BLaER1 (cell line): Measurements from ENCODE around the gene HLF.
"Not testable (repeated sequence)": the region's sequence is repeated elsewhere in the genome, so short reads cannot be mapped to it uniquely, and the experiment has no call there.

Experiments
- H3K27ac ChIP-seq: shearing (Covaris generic); formaldehyde crosslinking; 2 replicates; pipeline ENCODE4 v1.8.1; 2022
- H3K27me3 ChIP-seq: shearing (Covaris generic); formaldehyde crosslinking; 2 replicates; pipeline ENCODE4 v1.8.1; 2022
- H3K36me3 ChIP-seq: shearing (Covaris generic); formaldehyde crosslinking; 2 replicates; pipeline ENCODE4 v1.8.1; 2022
- H3K4me1 ChIP-seq: shearing (Covaris generic); formaldehyde crosslinking; 2 replicates; pipeline ENCODE4 v1.8.1; 2022
- H3K4me2 ChIP-seq: shearing (Covaris generic); formaldehyde crosslinking; 2 replicates; pipeline ENCODE4 v1.8.1; 2022
- H3K4me3 ChIP-seq: shearing (Covaris generic); formaldehyde crosslinking; 2 replicates; pipeline ENCODE4 v1.8.1; 2022
- H3K9ac ChIP-seq: shearing (Covaris generic); formaldehyde crosslinking; 2 replicates; pipeline ENCODE4 v1.8.1; 2022
- H3K9me3 ChIP-seq: shearing (Covaris generic); formaldehyde crosslinking; 2 replicates; pipeline ENCODE4 v1.8.1; 2022
- H4K20me1 ChIP-seq: shearing (Covaris generic); formaldehyde crosslinking; 2 replicates; pipeline ENCODE4 v1.8.1; 2022
- Cebpa-rat ChIP-seq: shearing (Covaris generic); IDR thresholded peaks from 2 replicates; pipeline ENCODE4 v1.8.1; 2022

Gene HLF

DNA sequence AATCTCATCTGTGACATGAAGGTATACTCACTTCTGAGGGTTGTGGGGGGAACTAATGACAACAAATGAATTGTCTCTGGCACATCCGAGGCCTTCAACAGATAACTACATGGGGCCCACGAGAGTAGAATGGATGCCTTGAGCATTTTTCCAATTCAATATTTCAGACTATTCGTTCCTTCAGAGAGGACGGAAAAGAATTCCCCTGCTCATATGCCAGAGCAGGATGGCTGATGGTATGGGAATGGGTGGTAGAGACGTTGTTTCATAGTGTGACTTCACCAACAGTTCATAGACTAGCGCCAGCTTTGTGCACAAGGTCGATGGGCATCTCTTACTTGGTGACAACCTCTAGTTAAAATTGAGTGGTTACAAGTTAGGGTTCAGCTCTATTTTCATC, 61.3 kb downstream of the HLF start:
- Histone ChIP-seq H3K4me3 (no peak overlapping the region), H3K27ac (no peak overlapping the region), H3K9ac (no peak overlapping the region), H4K20me1 (no peaks in the 10 kb centered on the region), H3K4me2 (no peak overlapping the region), H3K27me3 (no peaks in the 10 kb centered on the region), H3K9me3 (peaks cover 6% of the 10 kb centered on the region), H3K4me1 (no peaks in the 10 kb centered on the region), H3K36me3 (no peaks in the 10 kb centered on the region)
- no peak for TF ChIP-seq Cebpa-rat

DNA sequence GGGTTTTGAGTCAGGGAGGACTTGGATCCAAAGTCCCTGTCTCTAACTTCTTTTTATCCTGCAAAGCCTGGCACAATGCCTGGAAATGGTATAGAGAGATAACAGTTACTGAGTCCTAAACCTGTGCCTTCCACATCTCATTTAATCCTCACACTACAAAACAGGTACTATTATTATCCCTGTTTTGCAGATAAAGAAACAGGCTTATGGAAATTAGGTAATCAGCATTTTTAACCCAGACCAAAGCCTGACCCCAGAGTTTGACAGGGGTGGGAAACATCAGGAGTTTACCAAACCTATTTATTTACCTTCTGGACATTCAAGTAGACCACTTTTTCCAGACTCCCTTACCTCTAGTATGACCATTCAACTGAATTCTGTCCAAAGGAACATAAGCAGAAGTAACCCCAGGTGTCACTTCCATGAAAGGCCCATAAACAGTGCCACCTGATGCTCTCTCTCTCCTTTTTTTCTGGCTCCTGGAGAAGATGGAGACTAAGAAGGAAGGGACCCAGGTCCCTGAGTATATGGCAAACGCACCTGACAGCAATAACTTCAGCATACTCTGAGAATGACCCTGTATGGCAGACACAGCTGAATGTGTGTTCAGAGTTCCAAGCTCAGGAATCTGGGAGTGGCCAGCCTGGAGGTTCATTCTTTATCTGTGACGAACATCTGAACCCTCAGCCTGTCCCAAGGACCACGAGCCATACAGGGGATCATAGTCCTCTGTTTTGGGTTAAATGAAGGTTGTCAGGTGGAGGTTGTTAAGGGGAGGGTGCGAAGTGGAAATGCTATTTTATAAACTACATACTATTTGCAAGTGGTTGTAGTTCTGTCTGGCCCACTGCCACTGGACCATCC, 62.7 kb downstream of the HLF start:
- H3K27me3 ChIP-seq = no peaks in the 10 kb centered on the region
- no peak overlapping the region for H3K9ac ChIP-seq
- TF ChIP-seq Cebpa-rat = no peak
- H3K4me1 ChIP-seq = no peaks in the 10 kb centered on the region
- H3K4me2 ChIP-seq = no peak overlapping the region
- H3K36me3 ChIP-seq = no peaks in the 10 kb centered on the region
- H3K4me3 ChIP-seq = no peak overlapping the region
- no peaks in the 10 kb centered on the region for H4K20me1 ChIP-seq
- H3K27ac ChIP-seq = no peak overlapping the region
- H3K9me3 ChIP-seq = peaks cover 6% of the 10 kb centered on the region

DNA sequence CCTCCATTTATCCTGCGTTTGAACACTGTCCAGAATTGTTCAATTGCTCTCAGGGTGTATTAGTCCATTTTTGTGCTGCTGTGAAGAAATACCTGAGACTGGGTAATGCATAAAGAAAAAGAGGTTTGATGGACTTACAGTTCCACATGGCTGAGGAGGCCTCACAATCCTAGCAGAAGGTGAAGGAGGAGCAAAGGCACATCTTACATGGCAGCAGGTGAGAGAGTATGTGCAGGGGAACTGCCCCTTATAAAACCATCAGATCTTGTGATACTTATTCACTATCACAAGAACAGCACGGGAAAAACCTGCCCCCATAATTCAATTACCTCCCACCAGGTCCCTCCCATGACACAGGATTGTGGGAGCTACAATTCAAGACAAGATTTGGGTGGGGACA, 63.8 kb downstream of the HLF start:
- not testable (repeated sequence) for H3K36me3 ChIP-seq, H3K9ac ChIP-seq, H3K9me3 ChIP-seq, H3K27me3 ChIP-seq, H3K27ac ChIP-seq, H3K4me2 ChIP-seq, H3K4me1 ChIP-seq, H3K4me3 ChIP-seq, H4K20me1 ChIP-seq

DNA sequence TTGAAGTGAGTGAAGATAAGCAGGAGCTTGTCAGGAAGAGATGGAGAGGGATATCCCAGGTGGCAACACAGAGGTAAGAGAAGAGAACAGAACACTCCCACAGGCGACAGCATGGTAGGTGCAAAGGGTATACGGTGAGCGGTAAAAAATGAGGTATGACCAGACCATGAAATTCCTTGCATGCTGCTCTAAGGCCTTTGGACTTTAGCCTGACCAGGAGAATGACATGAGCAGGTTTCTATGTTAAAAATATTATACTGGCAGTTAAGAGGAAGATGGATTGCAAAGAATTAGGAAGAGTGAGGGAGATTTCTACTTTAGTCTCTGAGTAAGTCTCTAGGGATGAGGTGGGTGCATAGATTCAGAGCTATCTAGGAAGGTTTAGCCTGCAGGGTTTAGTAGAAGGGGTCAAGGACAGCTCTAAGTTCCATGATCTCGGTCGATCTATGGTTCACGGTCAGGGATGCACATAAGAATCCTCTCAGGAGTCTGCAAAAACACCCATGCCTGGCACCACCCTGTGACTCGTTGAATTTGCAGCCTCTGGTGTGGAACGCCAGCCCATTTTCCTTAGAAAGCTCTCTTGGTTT, 65.7 kb downstream of the HLF start:
- no peak for TF ChIP-seq Cebpa-rat
- Histone ChIP-seq H3K27ac (no peak overlapping the region), H3K36me3 (no peaks in the 10 kb centered on the region), H3K9ac (no peak overlapping the region), H3K27me3 (no peaks in the 10 kb centered on the region), H4K20me1 (no peaks in the 10 kb centered on the region), H3K4me3 (no peak overlapping the region), H3K4me1 (no peaks in the 10 kb centered on the region), H3K4me2 (no peak overlapping the region), H3K9me3 (peaks cover 6% of the 10 kb centered on the region)

DNA sequence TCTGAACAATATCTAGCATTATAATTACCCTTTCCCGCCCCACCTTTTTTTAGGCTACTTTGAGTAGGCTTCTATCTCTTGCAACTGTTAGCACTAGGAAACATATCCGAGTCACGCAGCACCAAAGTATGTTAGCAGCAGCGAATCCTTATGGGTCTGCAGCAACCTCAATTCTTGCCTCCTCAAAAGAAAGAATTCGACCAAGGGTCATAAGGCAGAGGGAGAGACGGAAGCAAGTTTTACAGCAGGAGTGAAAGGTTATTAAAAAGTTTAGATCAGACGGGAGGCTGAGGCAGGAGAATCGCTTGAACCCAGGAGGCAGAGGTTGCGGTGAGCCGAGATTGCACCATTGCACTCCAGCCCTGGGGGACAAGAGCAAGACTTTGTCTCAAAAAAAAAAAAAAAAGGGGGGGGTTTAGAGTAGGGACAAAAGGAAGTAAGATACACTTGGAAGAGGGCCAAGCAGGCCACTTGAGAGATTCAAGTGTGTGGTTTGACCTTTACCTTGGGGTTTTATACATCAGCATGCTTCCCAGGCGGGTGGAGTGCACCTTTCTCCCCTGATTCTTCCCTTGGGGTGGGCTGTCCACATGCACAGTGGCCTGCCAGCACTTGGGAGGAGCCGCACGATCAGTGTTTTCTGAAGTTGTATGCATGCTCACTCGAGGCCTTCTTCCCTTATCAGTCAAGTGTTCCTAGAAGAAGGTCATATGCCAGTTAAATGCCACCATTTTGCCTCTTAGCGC, 67.7 kb downstream of the HLF start:
- no peak overlapping the region for H3K27ac ChIP-seq
- no peak overlapping the region for H3K4me3 ChIP-seq
- H3K36me3 ChIP-seq = no peaks in the 10 kb centered on the region
- H3K4me1 ChIP-seq = no peaks in the 10 kb centered on the region
- TF ChIP-seq Cebpa-rat = no peak
- H3K4me2 ChIP-seq = no peak overlapping the region
- no peaks in the 10 kb centered on the region for H4K20me1 ChIP-seq
- H3K9ac ChIP-seq = no peak overlapping the region
- no peaks in the 10 kb centered on the region for H3K27me3 ChIP-seq
- peaks cover 7% of the 10 kb centered on the region for H3K9me3 ChIP-seq

DNA sequence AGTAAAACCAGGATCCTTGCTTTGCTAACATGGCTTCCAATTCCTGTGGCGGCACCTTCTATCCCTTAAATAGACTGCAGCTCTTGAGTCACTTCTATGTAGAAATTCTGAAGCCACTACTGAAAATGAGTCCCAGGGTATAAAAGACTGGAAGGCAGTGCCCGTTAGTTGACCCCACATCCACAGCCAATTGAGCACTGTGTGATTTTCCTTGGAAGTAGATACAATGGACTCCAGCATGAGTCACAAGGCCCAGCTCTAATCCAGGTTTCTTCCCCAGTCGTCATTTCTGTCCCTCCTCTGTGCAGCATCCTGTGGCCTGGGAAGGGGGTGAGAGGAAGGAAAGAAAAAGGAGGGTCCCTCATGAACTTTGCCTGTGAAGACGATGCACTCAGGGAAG, 69.5 kb downstream of the HLF start:
- H3K4me2 ChIP-seq = no peak overlapping the region
- no peak overlapping the region for H3K9ac ChIP-seq
- H3K27ac ChIP-seq = no peak overlapping the region
- H3K4me1 ChIP-seq = no peaks in the 10 kb centered on the region
- no peaks in the 10 kb centered on the region for H3K36me3 ChIP-seq
- no peak for TF ChIP-seq Cebpa-rat
- no peak overlapping the region for H3K4me3 ChIP-seq
- H3K9me3 ChIP-seq = peaks cover 13% of the 10 kb centered on the region
- H4K20me1 ChIP-seq = no peaks in the 10 kb centered on the region
- no peaks in the 10 kb centered on the region for H3K27me3 ChIP-seq

DNA sequence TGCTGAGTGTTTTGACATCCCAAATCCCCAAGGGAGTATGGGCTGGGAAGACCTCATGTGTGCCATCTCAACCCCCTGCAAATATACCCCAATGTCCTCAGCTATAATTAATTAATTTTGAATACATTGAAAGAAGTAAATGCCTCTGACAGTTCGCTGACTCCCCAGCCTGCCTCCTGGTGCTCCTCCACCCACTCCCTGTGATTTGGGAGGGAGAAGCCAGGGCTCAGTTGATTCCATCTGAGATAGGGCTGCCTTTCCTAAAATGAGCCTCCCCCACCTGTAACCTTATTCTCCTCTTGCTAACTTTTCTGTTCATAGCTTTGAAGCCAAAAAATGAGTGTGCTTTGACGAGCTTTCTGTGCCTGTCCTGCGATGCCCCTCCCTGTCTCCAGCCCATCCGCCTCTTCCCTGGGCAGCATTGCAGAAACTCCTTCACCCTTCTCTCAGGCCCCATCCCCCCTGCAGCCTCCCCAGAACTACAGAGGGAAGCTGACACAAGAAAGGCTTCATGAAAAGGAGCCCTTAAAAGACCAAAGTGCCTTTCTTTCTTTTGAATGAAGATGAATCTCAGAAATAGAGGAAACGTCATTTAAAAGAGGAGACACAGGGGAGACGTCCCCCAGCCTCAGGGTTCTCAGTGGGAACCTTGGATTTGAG, 70.3 kb downstream of the HLF start:
- Histone ChIP-seq H3K36me3 (no peaks in the 10 kb centered on the region), H3K4me1 (no peaks in the 10 kb centered on the region), H3K4me2 (no peak overlapping the region), H3K27me3 (no peaks in the 10 kb centered on the region), H4K20me1 (no peaks in the 10 kb centered on the region), H3K4me3 (no peak overlapping the region), H3K9ac (no peak overlapping the region), H3K9me3 (peaks cover 13% of the 10 kb centered on the region), H3K27ac (no peak overlapping the region)
- TF ChIP-seq Cebpa-rat = no peak

DNA sequence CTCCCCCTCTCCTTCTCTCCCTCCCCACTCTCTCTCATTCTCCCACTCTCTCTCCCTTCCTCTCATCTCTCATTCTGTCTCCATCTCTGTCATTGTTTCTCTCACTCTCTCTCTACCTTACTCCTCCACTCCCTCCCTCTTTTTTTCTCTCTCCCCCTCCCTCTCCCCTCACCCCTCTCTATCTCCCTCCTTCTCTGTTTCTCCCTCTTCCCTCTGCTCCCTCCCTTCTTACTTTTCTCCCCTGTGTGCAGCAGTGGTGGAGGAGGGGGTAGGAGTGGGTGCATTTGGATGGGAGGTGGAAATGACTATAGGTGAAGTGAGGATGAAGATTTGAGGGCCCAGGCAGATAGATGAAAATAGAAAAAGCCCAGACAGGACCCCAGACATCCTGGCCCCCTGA, 70.9 kb downstream of the HLF start:
- no peak overlapping the region for H3K27ac ChIP-seq
- H3K36me3 ChIP-seq = no peaks in the 10 kb centered on the region
- no peak overlapping the region for H3K4me3 ChIP-seq
- peaks cover 13% of the 10 kb centered on the region for H3K9me3 ChIP-seq
- no peaks in the 10 kb centered on the region for H4K20me1 ChIP-seq
- H3K4me2 ChIP-seq = no peak overlapping the region
- H3K27me3 ChIP-seq = no peaks in the 10 kb centered on the region
- H3K9ac ChIP-seq = no peak overlapping the region
- H3K4me1 ChIP-seq = no peaks in the 10 kb centered on the region
- no peak for TF ChIP-seq Cebpa-rat

DNA sequence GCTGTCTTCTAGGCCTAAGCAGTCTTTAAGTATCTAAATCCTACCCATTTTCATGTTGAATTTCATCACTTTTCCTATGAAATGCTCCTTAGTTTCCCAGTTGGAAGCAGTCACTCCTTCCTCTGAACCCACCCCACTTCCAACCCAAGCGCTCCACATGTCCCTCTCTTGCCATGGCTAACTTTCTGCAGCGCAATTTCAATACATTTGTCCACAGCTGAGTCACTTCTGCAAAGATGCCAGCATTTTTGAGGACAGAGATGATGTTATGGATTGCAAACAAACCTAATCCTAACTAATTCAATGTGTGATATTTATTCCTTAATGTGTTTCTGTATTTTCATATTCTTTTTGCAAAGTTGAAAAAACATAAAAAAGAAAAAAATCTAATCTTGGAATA, 71.7 kb downstream of the HLF start:
- Histone ChIP-seq H3K27ac (no peak overlapping the region), H3K9ac (no peak overlapping the region), H3K4me2 (no peak overlapping the region), H4K20me1 (no peaks in the 10 kb centered on the region), H3K27me3 (no peaks in the 10 kb centered on the region), H3K36me3 (no peaks in the 10 kb centered on the region), H3K9me3 (peaks cover 13% of the 10 kb centered on the region), H3K4me3 (no peak overlapping the region), H3K4me1 (no peaks in the 10 kb centered on the region)
- TF ChIP-seq Cebpa-rat = no peak

DNA sequence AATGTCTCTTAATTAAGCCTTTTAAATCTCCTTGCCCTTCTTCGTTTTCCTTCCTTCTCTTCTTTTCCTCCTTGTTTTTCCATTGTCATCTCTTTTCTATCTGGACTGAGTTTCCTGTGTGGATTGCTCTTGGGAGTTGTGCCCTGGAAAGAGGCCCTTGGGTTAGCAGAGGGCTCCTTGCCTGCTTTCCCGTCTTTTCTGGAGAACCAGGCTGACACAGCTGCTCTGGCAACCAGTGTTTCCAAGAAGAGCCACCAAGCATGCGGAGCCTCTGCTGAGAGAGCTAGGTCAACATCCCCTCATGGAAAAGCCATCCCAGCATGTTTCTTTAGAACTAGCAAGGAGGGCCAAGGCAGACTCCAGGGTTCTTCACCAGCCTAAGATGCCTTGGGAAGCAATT, 75.4 kb downstream of the HLF start:
- no peak for TF ChIP-seq Cebpa-rat
- Histone ChIP-seq H3K27ac (no peak overlapping the region), H3K9me3 (peaks cover 13% of the 10 kb centered on the region), H3K4me3 (no peak overlapping the region), H3K9ac (no peak overlapping the region), H3K36me3 (no peaks in the 10 kb centered on the region), H4K20me1 (no peaks in the 10 kb centered on the region), H3K4me2 (no peak overlapping the region), H3K4me1 (no peaks in the 10 kb centered on the region), H3K27me3 (no peaks in the 10 kb centered on the region)
